ENCODE measurements around the gene ARID3A.

Gene ARID3A

DNA sequence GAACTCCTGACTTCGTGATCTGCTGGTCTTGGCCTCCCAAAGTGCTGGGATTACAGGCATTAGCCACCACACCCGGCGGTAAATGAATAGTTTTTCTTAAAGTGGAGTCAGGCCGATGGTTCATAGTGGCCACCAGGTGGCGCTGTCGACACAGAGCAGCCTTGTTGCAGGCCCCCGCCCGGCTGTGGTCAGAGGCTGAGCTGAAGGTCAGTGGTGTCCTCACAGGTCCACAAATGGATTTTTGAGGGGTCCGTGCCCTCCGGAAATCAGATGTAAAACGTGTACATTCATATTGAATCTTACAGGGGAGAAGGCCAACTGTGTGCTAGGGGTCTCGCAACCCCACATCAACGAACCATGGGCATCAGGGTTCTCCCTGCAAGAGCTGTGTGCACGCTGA, 44.9 kb downstream of the ARID3A start:
- no peak for TF ChIP-seq ZFX (IDR thresholded peaks at IDR 0.05)
- TF ChIP-seq, protein P1, sequence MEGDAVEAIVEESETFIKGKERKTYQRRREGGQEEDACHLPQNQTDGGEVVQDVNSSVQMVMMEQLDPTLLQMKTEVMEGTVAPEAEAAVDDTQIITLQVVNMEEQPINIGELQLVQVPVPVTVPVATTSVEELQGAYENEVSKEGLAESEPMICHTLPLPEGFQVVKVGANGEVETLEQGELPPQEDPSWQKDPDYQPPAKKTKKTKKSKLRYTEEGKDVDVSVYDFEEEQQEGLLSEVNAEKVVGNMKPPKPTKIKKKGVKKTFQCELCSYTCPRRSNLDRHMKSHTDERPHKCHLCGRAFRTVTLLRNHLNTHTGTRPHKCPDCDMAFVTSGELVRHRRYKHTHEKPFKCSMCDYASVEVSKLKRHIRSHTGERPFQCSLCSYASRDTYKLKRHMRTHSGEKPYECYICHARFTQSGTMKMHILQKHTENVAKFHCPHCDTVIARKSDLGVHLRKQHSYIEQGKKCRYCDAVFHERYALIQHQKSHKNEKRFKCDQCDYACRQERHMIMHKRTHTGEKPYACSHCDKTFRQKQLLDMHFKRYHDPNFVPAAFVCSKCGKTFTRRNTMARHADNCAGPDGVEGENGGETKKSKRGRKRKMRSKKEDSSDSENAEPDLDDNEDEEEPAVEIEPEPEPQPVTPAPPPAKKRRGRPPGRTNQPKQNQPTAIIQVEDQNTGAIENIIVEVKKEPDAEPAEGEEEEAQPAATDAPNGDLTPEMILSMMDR (conservative IDR thresholded peaks at IDR 0.05): peak; percentile 76

DNA sequence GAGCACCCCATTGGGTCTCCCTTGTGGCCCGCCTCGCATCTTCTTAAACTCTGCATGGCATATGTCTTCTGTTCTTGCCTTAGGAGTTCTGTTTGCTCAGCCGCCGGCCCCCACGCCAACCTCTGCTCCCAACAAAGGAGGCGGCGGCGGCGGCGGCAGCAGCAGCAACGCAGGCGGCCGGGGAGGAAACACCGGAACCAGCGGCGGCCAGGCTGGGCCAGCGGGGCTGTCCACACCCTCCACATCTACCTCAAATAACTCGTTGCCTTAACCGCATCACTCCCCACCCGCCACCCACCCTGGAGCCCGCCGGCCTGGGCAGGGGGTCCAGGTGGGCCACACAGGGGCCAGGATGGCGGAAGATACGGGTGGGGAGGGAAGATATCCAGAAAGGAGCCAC, 46.0 kb downstream of the ARID3A start:
- TF ChIP-seq, protein P1 (conservative IDR thresholded peaks at IDR 0.05): no peak
- TF ChIP-seq ZFX (IDR thresholded peaks at IDR 0.05): no peak
- no peak overlapping the region for H3K27ac ChIP-seq

More for the DNA sequence above, 44.9 kb downstream of the ARID3A start:
- no peak overlapping the region for H3K27ac ChIP-seq

DNA sequence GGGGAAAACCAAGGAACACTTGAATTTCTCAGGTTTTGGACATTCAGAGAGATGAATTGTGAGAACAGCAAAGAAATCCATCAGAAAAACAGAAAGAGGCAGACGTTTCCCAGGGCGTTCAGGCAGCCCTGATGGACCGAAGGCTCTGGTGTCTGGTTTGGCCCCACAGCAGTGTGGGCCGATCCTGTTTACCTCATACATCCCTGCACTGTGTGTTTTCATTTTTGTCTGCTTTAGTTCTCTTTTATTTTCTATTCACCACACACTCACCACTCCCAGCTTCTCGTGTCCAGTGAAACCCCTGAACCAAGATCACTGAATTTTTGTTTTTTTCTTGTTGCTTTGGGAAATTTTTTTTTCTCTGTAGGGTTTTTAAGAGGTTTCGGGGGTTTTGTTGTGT, 46.4 kb downstream of the ARID3A start:
- TF ChIP-seq, protein P1 (conservative IDR thresholded peaks at IDR 0.05): no peak
- TF ChIP-seq ZFX (IDR thresholded peaks at IDR 0.05): no peak
- no peak overlapping the region for H3K27ac ChIP-seq

DNA sequence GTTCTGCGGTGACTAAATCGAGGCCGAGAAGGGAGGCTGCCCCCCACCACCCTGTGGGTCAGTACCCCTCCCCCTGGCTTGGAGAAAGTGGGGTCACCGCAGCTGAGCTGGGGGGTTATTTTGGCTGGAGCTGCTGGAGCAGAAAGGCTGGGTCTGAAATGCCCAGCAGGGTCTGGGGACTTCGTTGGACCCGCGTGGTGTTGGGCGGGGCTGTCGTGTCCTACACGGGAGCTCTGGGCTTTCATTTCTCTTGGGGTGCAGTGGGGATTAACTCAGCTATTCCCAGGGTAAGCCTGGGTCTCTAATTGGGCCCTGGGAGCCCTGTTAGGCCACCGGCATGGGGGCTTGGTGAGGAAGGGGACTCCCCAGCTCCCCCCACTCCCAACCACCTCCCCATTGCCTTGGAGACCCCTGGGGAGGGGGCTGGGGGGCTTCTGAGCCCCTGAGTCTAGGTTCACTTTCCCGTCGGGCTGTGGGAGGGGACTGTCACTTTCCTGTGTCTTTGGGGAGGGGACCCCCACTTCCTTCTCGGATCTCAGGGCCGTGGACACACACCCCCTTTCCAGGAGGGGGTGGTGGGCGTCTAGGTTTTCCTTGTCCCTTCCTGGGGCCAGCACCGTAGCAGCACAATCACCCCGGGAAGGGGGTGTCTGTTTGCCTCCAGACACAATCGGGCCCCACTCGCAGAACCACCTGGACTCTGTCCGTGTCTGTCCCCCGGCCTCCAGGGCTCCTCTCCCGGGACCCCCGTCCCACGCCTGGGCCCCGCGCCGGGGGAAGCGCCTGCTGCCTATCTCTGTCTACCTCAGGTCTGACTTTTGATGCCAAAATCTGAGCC, 48.1 kb downstream of the ARID3A start:
- TF ChIP-seq, protein P1 (conservative IDR thresholded peaks at IDR 0.05): no peak
- TF ChIP-seq ZFX (IDR thresholded peaks at IDR 0.05): no peak
- no peak overlapping the region for H3K27ac ChIP-seq

DNA sequence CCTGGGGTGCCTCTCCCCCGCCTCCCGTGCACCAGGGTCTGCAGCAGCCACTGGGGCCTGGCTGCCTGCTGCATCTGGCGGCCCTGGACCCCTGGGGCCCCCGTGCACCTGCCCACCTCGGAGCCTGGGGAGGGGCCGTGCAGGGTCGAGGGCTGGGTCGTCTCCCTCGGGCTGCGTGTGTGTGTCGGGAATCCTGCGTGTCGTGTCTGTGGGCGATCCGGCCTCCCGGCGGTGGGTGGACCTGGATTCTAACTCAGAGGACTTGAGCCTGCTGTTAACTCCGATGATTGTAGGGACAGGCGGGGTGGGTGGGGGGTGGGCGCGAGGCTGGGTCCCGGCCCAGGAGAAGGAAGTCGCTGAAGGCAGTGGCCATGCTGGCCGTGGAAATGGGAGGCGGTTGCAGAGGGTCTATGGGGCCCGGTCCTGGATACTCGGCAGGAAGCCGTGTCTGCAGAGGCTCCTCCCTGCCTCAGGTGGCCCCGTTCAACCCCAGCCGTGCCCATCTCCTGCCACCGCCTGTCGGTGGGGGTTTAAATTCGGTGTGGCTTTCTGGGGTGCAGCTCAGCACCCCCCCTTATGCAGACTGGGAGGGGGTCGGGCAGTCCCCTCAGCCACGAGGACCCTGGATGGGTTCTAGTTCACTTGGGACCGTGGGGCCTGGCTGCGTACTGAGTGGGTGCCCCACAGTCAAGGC, 48.9 kb downstream of the ARID3A start:
- no peak overlapping the region for H3K27ac ChIP-seq
- TF ChIP-seq, protein P1 (conservative IDR thresholded peaks at IDR 0.05): no peak
- TF ChIP-seq ZFX (IDR thresholded peaks at IDR 0.05): no peak

DNA sequence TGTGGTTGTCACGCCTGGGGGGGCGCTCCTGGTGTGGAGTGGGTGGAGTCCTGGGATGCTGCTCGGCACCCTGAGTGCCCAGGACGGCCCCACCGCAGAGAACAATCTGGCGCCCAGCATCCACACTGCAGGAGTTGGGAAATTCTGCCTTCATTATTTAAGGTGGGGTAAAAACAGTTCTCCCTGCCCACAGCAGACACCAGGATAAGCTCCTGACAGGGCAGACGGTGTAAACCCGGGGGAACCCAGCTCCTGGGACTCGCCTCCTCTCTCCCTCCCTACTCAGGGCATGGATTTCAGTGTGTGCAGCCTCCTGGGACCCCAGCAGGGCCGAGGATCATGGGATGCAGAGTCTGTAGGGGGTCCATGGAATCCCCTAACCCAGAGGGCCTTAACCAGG, 50.6 kb downstream of the ARID3A start:
- TF ChIP-seq ZFX (IDR thresholded peaks at IDR 0.05): no peak
- TF ChIP-seq, protein P1 (conservative IDR thresholded peaks at IDR 0.05): no peak
- no peak overlapping the region for H3K27ac ChIP-seq

DNA sequence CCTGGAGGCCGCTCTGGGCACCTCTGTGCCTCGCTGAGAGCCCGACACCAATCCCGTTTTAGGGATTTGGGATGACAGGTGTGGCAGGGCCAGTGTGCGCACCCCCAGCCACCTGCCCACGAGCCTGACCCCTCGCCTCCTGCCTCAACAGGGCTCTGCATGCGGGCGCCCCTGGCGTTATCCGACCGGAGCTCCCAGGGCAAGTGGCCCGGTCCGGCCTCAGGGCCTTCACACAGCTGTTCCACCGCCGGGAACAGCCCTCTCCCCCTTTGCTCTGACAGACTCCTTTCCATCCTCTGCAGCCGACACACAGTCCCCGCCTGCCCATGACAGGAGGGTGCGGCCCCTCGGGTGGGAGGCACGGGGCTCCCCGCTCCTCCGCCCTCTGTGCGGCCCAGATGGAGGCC, 51.2 kb downstream of the ARID3A start:
- TF ChIP-seq, protein P1 (conservative IDR thresholded peaks at IDR 0.05): no peak
- no peak for TF ChIP-seq ZFX (IDR thresholded peaks at IDR 0.05)
- no peak overlapping the region for H3K27ac ChIP-seq
